Psoas muscle (tissue), 8 donors: ENCODE measurements around the gene TRMT13. TPM values are rescaled to one million over a fixed set of nuclear protein-coding genes. Genes with fewer than 3 reads are reported as not detected.

ENCODE experiments used
- ATAC-seq, 4 donors: fragments of 200-7000 bp; cut with Tn5 transposase; one replicate each; pipeline ENCODE4 v1.9.1; 2020; ENCODE audit warnings: moderate library complexity in 3 of 4, mild to moderate bottlenecking in 2 of 4
- DNase-seq, 2 donors: peaks; one replicate each; pipeline ENCODE4 v3.0.0-alpha.2; 2020
- H3K27ac ChIP-seq: fragments of 200-600 bp; one replicate; pipeline ENCODE4 v1.8.0; 2022
- H3K27me3 ChIP-seq, 3 donors: fragments of 200-600 bp in 1 of 3; one replicate each; pipeline versions ENCODE4 v1.6.1 to v1.8.0; 2013 to 2022; ENCODE audit warnings: low read length in 2 of 3, mild to moderate bottlenecking in 2 of 3, moderate library complexity in 1 of 3; ENCODE audit not compliant: insufficient read depth in 3 of 3
- H3K36me3 ChIP-seq, 2 donors: fragments of 200-600 bp in 1 of 2; one replicate each; pipeline versions ENCODE4 v1.6.1 to v1.8.0; 2013 to 2022; ENCODE audit warnings: low read depth in 1 of 2, mild to moderate bottlenecking in 1 of 2, moderate library complexity in 1 of 2; ENCODE audit not compliant: insufficient read depth in 1 of 2
- H3K4me1 ChIP-seq: fragments of 200-600 bp; one replicate; pipeline ENCODE4 v1.8.0; 2022
- H3K4me3 ChIP-seq: fragments of 200-600 bp; one replicate; pipeline ENCODE4 v1.8.0; 2022; ENCODE audit warnings: mild to moderate bottlenecking
- H3K9me3 ChIP-seq: fragments of 200-600 bp; one replicate; pipeline ENCODE4 v1.8.0; 2022
- CTCF ChIP-seq: fragments of 200-600 bp; IDR thresholded peaks from one replicate; pipeline ENCODE4 v1.8.0; 2022; ENCODE audit warnings: antibody characterized with exemption
- WGBS, 3 donors: extraction: QIAGEN DNeasy Blood & Tissue Kit; methylation state at CpG; one replicate each; pipeline versions ENCODE4 v1.1.6 to v1.1.7; 2013; 5-methylcytosine and 5-hydroxymethylcytosine counted together
- intact Hi-C, 2 donors: fragments of 100-400 bp; cut with DNase I; formaldehyde crosslinking; loops; one replicate each; pipeline versions ENCODE4 v1.11.0 to v1.14.2; 2022
- polyA plus RNA-seq, 3 donors: library from polyadenylated mRNA; stranded (reverse); fragments of 200-250 nt; gene quantifications; one replicate each; pipeline ENCODE4 v1.2.3, GENCODE V29; 2013
- total RNA-seq, 4 donors: library from RNA; stranded (reverse); fragmentation: NEBNext Ultra II Directional in 2 of 4; extraction: Animal tissue kit (Norgen Biotek cat#: 25700) in 2 of 4; gene quantifications; one replicate each; pipeline versions ENCODE4 v1.2.1 to v1.2.4, GENCODE V29; 2021 to 2023
- donor health status: healthy with polysubstance abuse.
- donor health status: DM: no; HTN: no; CAD: no; lungs with moderate emphysema.
- donor health status: Bipolar disorder and iron deficiency.
- donor health status: healthy.
- donor health status: DM: yes; HTN: yes; CAD: no.
- donor health status: DM: no; HTN: no; CAD: no.
- donor health status: DM: no; HTN: no; CAD: no.
- donor health status: DM: yes; HTN: yes; CAD: no.

TRMT13 gene
- total and polyA plus RNA-seq, 7 donors = 4.9 to 15.2 (median 9.0) TPM

GRCh38 chr1:100137602-100138001 lies 4.6 kb downstream of the TRMT13 start:
- peaks cover 6 to 61% of the 10 kb centered on the region in 2 donors for H3K36me3 ChIP-seq
- no peak for DNase-seq
- H3K4me1 ChIP-seq = peaks cover 23% of the 10 kb centered on the region
- no peaks in the 10 kb centered on the region for H3K27me3 ChIP-seq
- ATAC-seq = no peak
- H3K4me3 ChIP-seq = no peak overlapping the region
- H3K9me3 ChIP-seq = no peaks in the 10 kb centered on the region
- no peak for TF ChIP-seq CTCF
- intact Hi-C loops = no loop called here
- H3K27ac ChIP-seq = no peak overlapping the region
- WGBS, 3 donors = 97 to 100% (median 97%) methylated on average over 2 of the region's 2 CpGs

DNA sequence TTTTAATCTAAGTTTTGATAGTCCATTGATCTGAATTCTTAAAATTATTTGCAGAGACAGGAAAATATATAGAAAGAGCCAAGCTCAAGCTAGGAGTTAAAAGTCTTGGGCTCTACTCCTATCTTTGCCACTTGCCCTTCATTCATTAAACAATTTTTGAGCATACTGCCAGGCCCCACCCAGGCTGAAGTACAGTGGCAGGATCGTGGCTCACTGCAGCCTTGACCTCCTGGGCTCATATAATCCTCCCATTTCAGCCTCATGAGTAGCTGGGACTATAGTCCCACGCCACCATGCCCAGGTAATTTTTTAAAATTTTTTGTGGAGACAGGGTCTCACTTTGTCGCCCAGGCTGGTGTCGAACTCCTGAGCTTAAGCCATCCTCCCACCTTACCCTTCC lies 8.2 kb downstream of the TRMT13 start:
- Histone ChIP-seq H3K27me3 (no peaks in the 10 kb centered on the region), H3K36me3 (peaks cover 11 to 97% of the 10 kb centered on the region in 2 donors), H3K4me3 (no peak overlapping the region), H3K27ac (no peak overlapping the region), H3K4me1 (no peaks in the 10 kb centered on the region), H3K9me3 (no peaks in the 10 kb centered on the region)
- 87 to 88% (median 87%) methylated on average over 4 of the region's 4 CpGs for WGBS, 3 donors
- TF ChIP-seq CTCF = no peak
- no peak for DNase-seq
- no peak for ATAC-seq
- intact Hi-C loops = no loop called here

DNA sequence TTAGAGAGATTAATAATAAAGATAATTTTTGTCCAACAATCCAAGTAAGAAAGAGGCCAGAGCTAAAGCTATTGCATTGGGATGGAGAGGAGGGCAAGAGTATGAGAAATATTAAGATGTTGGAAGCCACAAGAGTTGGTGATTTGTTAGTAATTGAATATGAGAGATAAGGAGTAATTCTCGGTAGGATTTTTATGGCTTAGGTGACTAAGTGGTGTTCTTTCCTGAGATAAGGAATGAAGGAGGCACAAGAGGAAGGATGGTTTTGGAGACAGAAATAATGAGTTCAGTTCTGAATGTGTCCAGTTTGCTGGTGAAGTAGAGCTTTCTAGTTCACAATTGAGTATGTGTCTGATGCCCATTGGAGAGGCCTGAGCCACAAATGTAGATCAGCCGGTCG lies 9.4 kb downstream of the TRMT13 start:
- no peak overlapping the region for H3K27ac ChIP-seq
- H3K4me3 ChIP-seq = no peak overlapping the region
- intact Hi-C loops = no loop called here
- H3K9me3 ChIP-seq = no peaks in the 10 kb centered on the region
- ATAC-seq (no peak), DNase-seq (no peak)
- H3K36me3 ChIP-seq = peaks cover 10 to 100% of the 10 kb centered on the region in 2 donors
- WGBS, 3 donors = 81 to 88% (median 82%) methylated on average over 3 of the region's 3 CpGs
- H3K4me1 ChIP-seq = no peaks in the 10 kb centered on the region
- TF ChIP-seq CTCF = no peak
- H3K27me3 ChIP-seq = no peaks in the 10 kb centered on the region

DNA sequence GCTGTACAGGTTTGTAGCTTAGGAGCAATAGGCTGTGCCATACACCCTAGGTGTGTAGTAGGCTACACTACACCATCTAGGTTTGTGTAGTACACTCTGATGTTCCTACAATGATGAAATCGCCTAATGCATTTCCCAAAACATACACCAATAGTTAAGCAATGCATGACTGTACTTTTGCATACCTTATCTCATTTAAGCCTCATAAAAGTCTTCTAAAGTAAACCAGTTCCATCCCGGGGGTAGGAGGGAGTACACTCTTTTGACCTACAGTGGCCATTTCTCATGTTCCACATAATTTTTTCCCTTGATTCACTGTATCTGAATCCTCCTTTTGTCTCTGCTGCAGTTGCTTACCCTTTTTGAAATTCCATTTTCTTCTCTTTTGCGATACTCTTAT lies 12.2 kb downstream of the TRMT13 start:
- ATAC-seq = no peak
- no peaks in the 10 kb centered on the region for H3K27me3 ChIP-seq
- no peaks in the 10 kb centered on the region for H3K4me1 ChIP-seq
- H3K9me3 ChIP-seq = no peaks in the 10 kb centered on the region
- peaks cover 6 to 100% of the 10 kb centered on the region in 2 donors for H3K36me3 ChIP-seq
- 93 to 98% (median 98%) methylated on average over 3 of the region's 3 CpGs for WGBS, 3 donors
- H3K4me3 ChIP-seq = no peak overlapping the region
- no peak for DNase-seq
- no peak overlapping the region for H3K27ac ChIP-seq
- TF ChIP-seq CTCF = no peak
- intact Hi-C loops = loop anchor here in 1 of 2 donors (5.0 kb wide), 1 partner anchor 258 kb away; no protein-coding TSS in a partner anchor

DNA sequence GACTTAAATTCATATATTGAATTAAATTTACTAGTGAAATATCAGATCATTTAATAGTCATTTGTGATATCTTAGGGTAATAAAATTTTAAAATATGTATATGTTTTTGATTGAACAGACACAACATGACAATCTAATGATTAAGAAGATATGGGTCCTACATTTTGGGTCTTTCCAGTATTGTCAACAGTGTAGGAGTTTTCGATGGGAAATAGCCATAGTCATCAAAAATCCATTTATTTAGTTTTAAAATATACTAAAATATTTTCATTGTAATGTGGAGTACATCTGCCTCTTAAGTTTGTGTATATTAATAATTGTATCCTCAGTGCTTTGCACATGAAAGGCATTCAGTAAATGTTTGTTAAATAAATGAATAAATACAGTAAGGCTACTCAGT lies 14.0 kb downstream of the TRMT13 start:
- H3K4me1 ChIP-seq = no peaks in the 10 kb centered on the region
- H3K36me3 ChIP-seq = peaks cover 9 to 100% of the 10 kb centered on the region in 2 donors
- no peak for TF ChIP-seq CTCF
- H3K27me3 ChIP-seq = no peaks in the 10 kb centered on the region
- ATAC-seq = no peak
- intact Hi-C loops = loop anchor here in 1 of 2 donors (5.0 kb wide), 1 partner anchor 260 kb away; no protein-coding TSS in a partner anchor
- no peaks in the 10 kb centered on the region for H3K9me3 ChIP-seq
- no peak overlapping the region for H3K4me3 ChIP-seq
- DNase-seq = no peak
- H3K27ac ChIP-seq = no peak overlapping the region
- 96 to 100% (median 100%) methylated on average over 1 of the region's 1 CpG for WGBS, 3 donors
